ENCODE results near the gene RAB3IL1.
A peak's percentile ranks its signal among the peaks of the same experiment; 100 is the strongest.

The RAB3IL1 gene

DNA sequence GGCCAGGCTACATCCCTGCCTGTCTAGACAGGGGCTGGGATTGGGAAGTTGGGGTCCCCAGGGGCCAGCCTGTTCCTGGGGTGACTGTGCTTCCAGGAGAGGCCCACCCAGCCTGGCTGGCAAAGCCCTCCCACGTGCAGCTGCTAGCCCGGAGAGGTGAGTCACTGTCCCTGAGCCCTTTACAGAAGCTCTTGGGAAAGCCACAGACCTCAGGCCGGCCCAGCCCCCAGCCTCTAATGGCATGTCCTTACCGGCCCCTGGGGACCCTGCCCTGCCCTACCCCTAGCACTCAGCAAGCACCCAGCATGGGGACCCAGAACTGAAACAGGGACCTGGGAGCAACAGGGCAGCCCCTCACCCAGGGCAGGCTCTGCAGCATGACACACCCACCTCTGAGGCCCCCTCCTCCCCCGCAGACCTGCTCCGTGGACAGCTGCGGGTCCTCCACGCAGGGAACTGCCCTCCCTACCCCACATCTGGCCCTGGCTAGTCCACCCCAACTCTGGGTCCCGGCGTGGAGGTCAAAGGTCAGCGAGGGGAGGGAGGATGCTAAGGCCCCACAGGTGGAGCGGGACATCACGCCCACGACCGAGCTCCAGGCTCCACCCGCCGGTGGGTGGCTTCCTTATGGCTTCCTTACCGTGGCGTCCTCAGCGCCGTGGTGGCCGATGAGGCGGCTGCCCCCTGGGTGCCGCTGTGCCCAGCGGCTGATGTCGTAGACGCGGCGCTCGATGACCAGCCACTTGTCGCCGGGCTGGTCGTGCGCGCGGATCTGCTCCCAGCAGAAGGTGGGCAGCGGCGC, 26.6 kb downstream of the RAB3IL1 start (continued):
- TF ChIP-seq ZNF629 (tag by site-specific recombination; IDR thresholded peaks at IDR 0.05) = no peak
- TF ChIP-seq ZNF488 (tag by site-specific recombination; IDR thresholded peaks at IDR 0.05) = no peak
- TF ChIP-seq ZSCAN30 (tag by site-specific recombination; IDR thresholded peaks at IDR 0.05) = no peak
- TF ChIP-seq HOXA7 (CRISPR knock-in tag; IDR thresholded peaks at IDR 0.05; ENCODE audit: borderline replicate concordance) = no peak
- no peak for TF ChIP-seq ZNF623 (tag by site-specific recombination; IDR thresholded peaks at IDR 0.05)
- TF ChIP-seq ZNF223 (tag by site-specific recombination; IDR thresholded peaks at IDR 0.05) = no peak
- TF ChIP-seq ZNF76 (tag by site-specific recombination; IDR thresholded peaks at IDR 0.05; ENCODE audit: borderline replicate concordance, low read depth) = 0 out of 2 replicates have a peak, but pooled peaks have one; percentile 12
- TF ChIP-seq ZBTB1 (tag by site-specific recombination; IDR thresholded peaks at IDR 0.05) = no peak

DNA sequence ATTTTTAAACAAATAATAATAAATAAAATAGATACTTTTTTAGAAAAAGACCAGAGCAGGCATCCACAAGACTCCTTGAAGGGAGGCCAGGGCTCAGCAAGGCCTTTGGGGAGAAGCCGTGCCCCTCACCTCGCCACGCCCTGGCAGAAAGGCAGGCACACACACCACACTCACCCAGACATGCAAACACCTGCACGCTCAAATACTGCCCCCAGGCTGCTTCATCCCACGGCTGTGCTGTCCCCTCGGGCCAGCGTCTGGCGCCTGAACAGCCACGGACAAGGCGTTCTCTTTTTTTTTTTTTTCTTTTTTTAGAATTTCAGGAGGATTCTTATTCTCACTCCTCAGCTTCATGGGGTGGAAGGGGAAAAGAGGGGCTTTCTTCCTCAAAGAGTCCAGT, 27.5 kb downstream of the RAB3IL1 start:
- Histone ChIP-seq H3K9me3 (ENCODE audit: control insufficient read depth, insufficient read depth, low read depth, low read length) (no peaks in the 10 kb centered on the region), H3K27ac (ENCODE audit: extremely low read depth, low read depth, low read length) (no peak overlapping the region), H3K36me3 (ENCODE audit: control insufficient read depth in 2 of 2, insufficient read depth in 1 of 2, low read length in 2 of 2) (no peaks in the 10 kb centered on the region), H3K4me3 (ENCODE audit: low read depth, low read length) (no peak overlapping the region), H3K4me1 (ENCODE audit: control insufficient read depth, insufficient read depth, low read length) (peaks cover 3% of the 10 kb centered on the region)
- ChIA-PET CTCF (interaction anchor here (0.6 to 16.2 kb wide), 10 partner anchors 8 to 281 kb away, joined by 3 to 329 read pairs (median 6); partner anchors contain the start of gene BEST1), POLR2A (interaction anchor here (1.1 kb wide), 1 partner anchor 78 kb away, joined by 3 read pairs; no protein-coding TSS in a partner anchor)
- TF ChIP-seq MZF1 (tag by site-specific recombination; IDR thresholded peaks at IDR 0.05; ENCODE audit: borderline replicate concordance) (no peak), ZNF571 (tag by site-specific recombination; IDR thresholded peaks at IDR 0.05) (no peak), ZNF670 (tag by site-specific recombination; IDR thresholded peaks at IDR 0.05; ENCODE audit: low read depth) (no peak)

DNA sequence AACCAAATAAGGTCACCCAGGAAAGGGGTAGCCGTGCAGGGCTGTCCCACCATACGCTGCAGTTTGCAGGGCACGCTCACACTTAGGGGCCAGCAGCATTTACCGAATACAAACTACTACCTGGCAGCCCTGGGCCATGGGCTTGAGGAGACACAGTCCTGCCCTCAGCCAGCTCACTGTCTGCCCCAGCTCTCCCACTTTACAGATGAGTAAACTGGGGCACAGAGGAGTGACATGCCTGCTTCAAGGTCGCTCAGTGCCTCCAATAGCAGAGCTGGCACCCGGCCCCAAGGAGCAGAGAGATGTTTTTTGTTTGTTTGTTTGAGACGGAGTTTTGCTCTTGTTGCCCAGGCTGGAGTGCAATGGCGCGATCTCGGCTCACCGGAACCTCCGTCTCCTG, 28.8 kb downstream of the RAB3IL1 start:
- no peak for TF ChIP-seq SP2 (tag by site-specific recombination; IDR thresholded peaks at IDR 0.05)
- no peak for TF ChIP-seq GLIS2 (tag by site-specific recombination; IDR thresholded peaks at IDR 0.05)
- TF ChIP-seq ZNF302 (tag by site-specific recombination; IDR thresholded peaks at IDR 0.05; ENCODE audit: low read depth) = no peak
- TF ChIP-seq ZNF610 (tag by site-specific recombination; IDR thresholded peaks at IDR 0.05; ENCODE audit: borderline replicate concordance) = no peak
- TF ChIP-seq ZNF629 (tag by site-specific recombination; IDR thresholded peaks at IDR 0.05) = no peak
- no peak for TF ChIP-seq KLF16 (tag by site-specific recombination; IDR thresholded peaks at IDR 0.05)
- no peak for TF ChIP-seq ZNF707 (tag by site-specific recombination; IDR thresholded peaks at IDR 0.05)
- TF ChIP-seq ZNF76 (tag by site-specific recombination; IDR thresholded peaks at IDR 0.05; ENCODE audit: borderline replicate concordance, low read depth) = no peak
- TF ChIP-seq ZNF37A (tag by site-specific recombination; IDR thresholded peaks at IDR 0.05) = no peak
- no peak for TF ChIP-seq ZSCAN30 (tag by site-specific recombination; IDR thresholded peaks at IDR 0.05)
- no peak for TF ChIP-seq ZNF10 (tag by site-specific recombination; IDR thresholded peaks at IDR 0.05)
- no peak for TF ChIP-seq ZBTB10 (tag by site-specific recombination; IDR thresholded peaks at IDR 0.05)
- POLR2A ChIA-PET = no interaction called here
- no peak overlapping the region for H3K27ac ChIP-seq (ENCODE audit: extremely low read depth, low read depth, low read length)
- no peaks in the 10 kb centered on the region for H3K36me3 ChIP-seq (ENCODE audit: control insufficient read depth in 2 of 2, insufficient read depth in 1 of 2, low read length in 2 of 2)
- CTCF ChIA-PET = interaction anchor here (0.7 to 2.2 kb wide), 7 partner anchors 9 to 194 kb away, joined by 3 to 13 read pairs (median 4); no protein-coding TSS in a partner anchor
- no peaks in the 10 kb centered on the region for H3K9me3 ChIP-seq (ENCODE audit: control insufficient read depth, insufficient read depth, low read depth, low read length)
- no peak overlapping the region for H3K4me3 ChIP-seq (ENCODE audit: low read depth, low read length)
- H3K4me1 ChIP-seq (ENCODE audit: control insufficient read depth, insufficient read depth, low read length) = peaks cover 3% of the 10 kb centered on the region
